ENCODE data around the gene U2AF2.

The U2AF2 gene

DNA sequence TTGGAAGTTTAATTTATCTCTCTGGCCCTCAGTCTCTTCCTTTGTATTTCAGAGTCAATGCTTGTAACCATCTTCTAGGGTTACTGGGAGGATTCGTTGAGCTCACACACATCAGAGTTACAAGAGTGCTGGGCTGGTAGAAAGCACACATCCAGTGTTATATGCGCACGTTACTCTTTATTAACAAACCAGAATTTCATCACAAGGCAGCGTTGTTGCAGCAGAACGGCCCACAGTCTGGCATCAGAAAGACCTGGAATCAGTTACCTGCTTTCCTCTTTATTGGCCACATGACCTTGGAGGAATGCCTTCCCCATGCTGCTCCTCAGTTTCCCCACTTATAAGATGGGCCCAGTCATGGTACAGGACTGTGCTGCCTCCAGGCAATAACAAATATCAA, 45.5 kb upstream of the U2AF2 start:
- no peak for DNase-seq
- H3K4me1 ChIP-seq: peaks cover 0 to 42% (median 27%) of the 10 kb centered on the region in 4 donors
- intact Hi-C loops (cut with DNase I; ENCODE audit: low total_unique reads): no loop called here

DNA sequence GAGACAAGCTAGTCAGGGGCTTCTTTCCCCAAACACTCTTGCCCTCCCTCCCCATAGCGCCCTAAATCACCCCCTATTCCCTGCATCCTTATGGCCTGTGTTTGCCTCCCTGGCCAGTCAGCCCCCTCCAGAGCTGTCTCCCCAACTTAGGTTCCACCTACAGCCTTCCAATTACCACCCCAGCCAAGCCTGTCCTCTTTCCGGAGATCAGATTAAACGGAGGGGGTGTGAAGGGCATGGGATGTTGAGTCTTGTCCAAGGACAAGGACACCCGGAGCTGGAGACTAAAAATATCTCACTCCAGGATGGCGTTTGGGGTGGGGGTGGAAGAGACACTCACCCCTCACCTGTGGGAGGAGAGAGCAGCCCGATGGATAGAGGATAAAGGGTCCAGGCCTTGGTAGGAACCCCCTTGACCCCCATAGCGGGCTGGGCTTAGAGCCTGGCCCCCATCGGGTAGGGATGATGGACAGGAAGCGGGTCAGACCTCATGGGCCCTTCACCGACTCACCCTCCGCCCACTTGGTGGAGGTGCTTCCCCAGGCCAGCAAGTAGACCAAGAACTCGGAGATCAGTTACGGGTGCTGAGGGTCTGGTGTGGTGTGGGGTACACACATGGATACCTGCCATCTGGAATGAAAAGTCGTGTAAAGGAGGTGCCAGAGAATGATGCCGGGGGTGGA, 43.4 kb upstream of the U2AF2 start:
- intact Hi-C loops (cut with DNase I; ENCODE audit: low total_unique reads): no loop called here
- no peaks in the 10 kb centered on the region for H3K9me3 ChIP-seq
- no peak overlapping the region for H3K4me3 ChIP-seq
- H3K4me1 ChIP-seq: peaks cover 0 to 28% (median 15%) of the 10 kb centered on the region in 4 donors
- no peak overlapping the region for H3K27ac ChIP-seq
- H3K27me3 ChIP-seq: no peaks in the 10 kb centered on the region
- peaks cover 11 to 61% (median 33%) of the 10 kb centered on the region in 3 donors for H3K36me3 ChIP-seq
- TF ChIP-seq, protein P1, sequence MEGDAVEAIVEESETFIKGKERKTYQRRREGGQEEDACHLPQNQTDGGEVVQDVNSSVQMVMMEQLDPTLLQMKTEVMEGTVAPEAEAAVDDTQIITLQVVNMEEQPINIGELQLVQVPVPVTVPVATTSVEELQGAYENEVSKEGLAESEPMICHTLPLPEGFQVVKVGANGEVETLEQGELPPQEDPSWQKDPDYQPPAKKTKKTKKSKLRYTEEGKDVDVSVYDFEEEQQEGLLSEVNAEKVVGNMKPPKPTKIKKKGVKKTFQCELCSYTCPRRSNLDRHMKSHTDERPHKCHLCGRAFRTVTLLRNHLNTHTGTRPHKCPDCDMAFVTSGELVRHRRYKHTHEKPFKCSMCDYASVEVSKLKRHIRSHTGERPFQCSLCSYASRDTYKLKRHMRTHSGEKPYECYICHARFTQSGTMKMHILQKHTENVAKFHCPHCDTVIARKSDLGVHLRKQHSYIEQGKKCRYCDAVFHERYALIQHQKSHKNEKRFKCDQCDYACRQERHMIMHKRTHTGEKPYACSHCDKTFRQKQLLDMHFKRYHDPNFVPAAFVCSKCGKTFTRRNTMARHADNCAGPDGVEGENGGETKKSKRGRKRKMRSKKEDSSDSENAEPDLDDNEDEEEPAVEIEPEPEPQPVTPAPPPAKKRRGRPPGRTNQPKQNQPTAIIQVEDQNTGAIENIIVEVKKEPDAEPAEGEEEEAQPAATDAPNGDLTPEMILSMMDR (IDR thresholded peaks at IDR 0.05): no peak
- DNase-seq: no peak

More for the DNA sequence above, 45.5 kb upstream of the U2AF2 start:
- TF ChIP-seq, protein P1 (IDR thresholded peaks at IDR 0.05): no peak
- Histone ChIP-seq H3K36me3 (peaks cover 0 to 40% (median 15%) of the 10 kb centered on the region in 3 donors), H3K4me3 (no peak overlapping the region), H3K27me3 (no peaks in the 10 kb centered on the region), H3K27ac (no peak overlapping the region), H3K9me3 (no peaks in the 10 kb centered on the region)

DNA sequence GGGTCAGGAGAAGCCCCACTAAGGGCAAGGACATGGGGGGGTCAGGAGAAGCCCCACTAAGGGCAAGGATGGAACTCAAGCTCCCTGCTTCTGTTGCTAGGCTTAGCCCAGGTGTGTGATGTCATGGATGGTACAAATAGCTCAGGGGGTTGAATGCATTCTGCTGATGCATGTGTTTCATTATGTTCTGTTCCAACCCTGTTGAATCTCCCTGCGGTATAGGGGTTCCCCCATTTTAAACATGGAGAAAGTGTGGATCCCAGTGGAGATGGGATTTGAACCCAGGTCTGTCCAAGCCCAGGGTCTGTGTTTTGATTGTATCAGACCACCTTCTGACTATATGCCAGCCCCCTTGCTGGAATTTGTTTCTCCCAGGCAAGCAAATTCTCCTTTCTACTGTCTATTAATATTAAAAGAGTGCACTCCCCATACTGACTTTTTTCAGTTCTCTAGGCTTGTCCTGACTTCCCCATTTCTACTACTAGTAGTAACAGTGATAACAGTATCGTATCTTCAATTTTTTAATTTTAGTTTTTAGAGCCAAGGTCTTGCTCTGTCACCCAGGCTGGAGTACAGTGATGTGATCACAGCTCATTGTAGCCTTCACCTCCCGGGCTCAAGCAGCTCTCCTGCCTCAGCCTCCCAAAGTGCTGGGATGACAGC, 42.7 kb upstream of the U2AF2 start:
- H3K4me3 ChIP-seq: no peak overlapping the region
- TF ChIP-seq, protein P1 (IDR thresholded peaks at IDR 0.05): no peak
- peaks cover 18 to 68% (median 39%) of the 10 kb centered on the region in 3 donors for H3K36me3 ChIP-seq
- no peaks in the 10 kb centered on the region for H3K27me3 ChIP-seq
- peaks cover 0 to 21% (median 9%) of the 10 kb centered on the region in 4 donors for H3K4me1 ChIP-seq
- H3K27ac ChIP-seq: no peak overlapping the region
- no peaks in the 10 kb centered on the region for H3K9me3 ChIP-seq
- intact Hi-C loops (cut with DNase I; ENCODE audit: low total_unique reads): no loop called here
- no peak for DNase-seq

DNA sequence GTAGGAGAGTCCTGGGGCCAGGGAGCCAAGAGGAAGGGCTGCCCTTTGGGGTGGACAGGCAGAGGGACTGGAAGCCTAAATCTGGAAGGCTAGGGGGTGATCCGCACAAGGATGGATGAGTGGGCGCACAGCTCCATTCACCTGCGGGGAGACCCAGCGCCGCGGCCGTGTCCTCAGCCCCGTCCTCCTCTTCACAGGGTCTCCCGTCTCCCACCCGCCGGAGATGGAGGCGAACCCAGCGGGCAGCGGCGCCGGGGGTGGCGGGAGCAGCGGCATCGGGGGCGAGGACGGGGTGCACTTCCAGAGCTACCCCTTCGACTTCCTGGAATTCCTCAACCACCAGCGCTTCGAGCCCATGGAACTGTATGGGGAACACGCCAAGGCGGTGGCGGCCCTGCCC, 41.4 kb upstream of the U2AF2 start:
- Histone ChIP-seq H3K4me1 (peaks cover 0 to 13% (median 4%) of the 10 kb centered on the region in 4 donors), H3K27me3 (no peaks in the 10 kb centered on the region), H3K36me3 (peaks cover 26 to 75% (median 48%) of the 10 kb centered on the region in 3 donors), H3K9me3 (no peaks in the 10 kb centered on the region), H3K27ac (no peak overlapping the region), H3K4me3 (no peak overlapping the region)
- intact Hi-C loops (cut with DNase I; ENCODE audit: low total_unique reads): no loop called here
- no peak for DNase-seq
- TF ChIP-seq, protein P1 (IDR thresholded peaks at IDR 0.05): no peak

DNA sequence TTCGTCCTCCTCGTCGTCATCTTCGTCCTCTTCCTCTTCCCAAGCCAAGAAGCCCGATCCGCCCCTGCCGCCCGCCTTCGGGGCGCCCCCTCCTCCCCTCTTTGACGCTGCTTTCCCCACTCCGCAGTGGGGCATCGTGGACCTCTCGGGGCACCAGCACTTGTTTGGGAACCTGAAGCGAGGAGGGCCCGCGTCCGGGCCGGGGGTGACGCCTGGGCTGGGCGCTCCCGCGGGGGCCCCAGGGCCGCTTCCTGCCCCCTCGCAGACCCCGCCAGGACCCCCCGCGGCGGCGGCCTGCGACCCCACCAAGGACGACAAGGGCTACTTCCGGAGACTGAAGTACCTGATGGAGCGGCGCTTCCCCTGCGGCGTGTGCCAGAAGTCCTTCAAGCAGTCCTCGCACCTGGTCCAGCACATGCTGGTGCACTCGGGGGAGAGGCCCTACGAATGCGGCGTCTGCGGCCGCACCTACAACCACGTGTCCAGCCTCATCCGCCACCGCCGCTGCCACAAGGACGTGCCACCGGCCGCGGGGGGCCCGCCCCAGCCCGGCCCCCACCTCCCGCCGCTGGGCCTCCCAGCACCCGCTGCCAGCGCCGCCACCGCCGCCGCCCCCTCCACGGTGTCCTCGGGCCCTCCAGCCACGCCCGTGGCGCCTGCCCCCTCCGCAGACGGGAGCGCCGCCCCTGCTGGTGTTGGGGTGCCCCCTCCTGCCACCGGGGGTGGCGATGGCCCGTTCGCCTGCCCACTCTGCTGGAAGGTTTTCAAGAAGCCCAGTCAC, 40.7 kb upstream of the U2AF2 start:
- intact Hi-C loops (cut with DNase I; ENCODE audit: low total_unique reads): no loop called here
- Histone ChIP-seq H3K4me1 (peaks cover 0 to 13% (median 4%) of the 10 kb centered on the region in 4 donors), H3K27me3 (no peaks in the 10 kb centered on the region), H3K36me3 (peaks cover 26 to 73% (median 48%) of the 10 kb centered on the region in 3 donors), H3K9me3 (no peaks in the 10 kb centered on the region), H3K27ac (no peak overlapping the region), H3K4me3 (no peak overlapping the region)
- no peak for DNase-seq
- TF ChIP-seq, protein P1 (IDR thresholded peaks at IDR 0.05): no peak
